Measurements from ENCODE around the gene TSPAN6. TPM values are rescaled to one million over a fixed set of nuclear protein-coding genes. Genes with fewer than 3 reads are reported as not detected.

The TSPAN6 gene
- 14.8 and 18.5 TPM in 2 replicates for total RNA-seq

DNA sequence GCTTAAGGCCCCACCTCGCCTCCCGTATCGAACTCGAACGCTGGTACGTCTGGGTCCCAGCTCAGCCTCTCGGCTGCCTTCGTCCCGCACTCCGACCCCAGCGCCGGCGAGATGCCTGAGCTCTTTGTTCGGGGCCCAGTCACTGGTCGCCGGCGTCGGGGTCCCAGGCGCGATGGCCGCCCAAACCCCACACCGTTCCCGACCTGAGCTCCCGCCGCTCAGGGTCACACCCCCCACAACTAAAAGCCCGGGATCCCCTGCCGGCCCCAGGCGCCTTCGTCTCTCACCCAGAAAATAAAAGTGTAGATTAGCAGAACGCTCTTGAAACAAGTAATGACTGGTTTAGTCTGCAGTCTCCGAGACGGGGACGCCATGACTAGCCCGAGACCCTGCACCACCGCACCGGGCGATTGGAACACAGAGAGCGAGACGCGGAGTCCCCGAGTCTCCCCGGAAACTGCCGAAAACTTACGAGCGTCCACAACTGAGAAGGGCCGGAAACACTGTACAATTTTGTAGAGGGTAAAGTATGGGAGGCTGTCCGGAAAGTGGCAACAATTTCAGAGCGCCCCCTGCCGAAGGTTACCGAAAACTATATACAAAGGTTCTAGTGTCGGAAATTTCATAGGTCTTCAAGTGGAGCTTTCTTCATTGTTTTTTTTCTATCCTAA is at the start of gene TSPAN6:
Gene TSPAN6, minus strand, starts transcription at position 486 of the 671 bp plus-strand sequence. Its CDS starts 112 bp downstream, at position 374.

GRCh38 chrX:100643956-100644860 is 7.6 kb upstream of the TSPAN6 start, which contains the start of gene SRPX2:
Gene SRPX2, plus strand, starts transcription at chrX:100644199. Its CDS starts 2,124 bp downstream, at chrX:100646323.

GRCh38 chrX:100584611-100585010 is 52.0 kb downstream of the TSPAN6 start, which contains the start of gene TNMD:
Gene TNMD, plus strand, starts transcription at chrX:100584936. Its CDS starts 83 bp downstream, at chrX:100585019.

Other genes starting within 250 kb of the TSPAN6 start
- gene PCDH19, start 226.5 kb downstream of the TSPAN6 start, total RNA-seq: not detected in 2 replicates
- not detected in 2 replicates for gene TNMD, start 51.9 kb downstream of the TSPAN6 start, total RNA-seq
- gene SRPX2, start 7.4 kb upstream of the TSPAN6 start, total RNA-seq: 4.0 and 4.1 TPM in 2 replicates
- 0.38 and 0.39 TPM in 2 replicates for gene SYTL4, start 95.3 kb upstream of the TSPAN6 start, total RNA-seq
- gene CSTF2, start 183.6 kb upstream of the TSPAN6 start, total RNA-seq: 16.4 and 26.8 TPM in 2 replicates
- gene NOX1, start 237.6 kb upstream of the TSPAN6 start, total RNA-seq: not detected in 2 replicates

All from hair follicular keratinocyte (primary cell).